SK-N-SH (cell line): Measurements from ENCODE around the gene ATP6V1B1.

Source experiments
- TCF12 ChIP-seq: IDR thresholded peaks from 2 replicates; pipeline ENCODE4 v1.4.0; 2012
- TF ChIP-seq, protein P1 (sequence below): IDR thresholded peaks from 2 replicates; pipeline ENCODE4 v1.4.0; 2012; ENCODE audit warnings: low read depth, borderline replicate concordance
- TF ChIP-seq, protein P2 (sequence below): fragments of 200-600 bp; sonication (generic); IDR thresholded peaks from 2 replicates; pipeline ENCODE4 v1.6.1; 2017; ENCODE audit warnings: antibody characterized with exemption, mild to moderate bottlenecking, moderate library complexity

DNA sequence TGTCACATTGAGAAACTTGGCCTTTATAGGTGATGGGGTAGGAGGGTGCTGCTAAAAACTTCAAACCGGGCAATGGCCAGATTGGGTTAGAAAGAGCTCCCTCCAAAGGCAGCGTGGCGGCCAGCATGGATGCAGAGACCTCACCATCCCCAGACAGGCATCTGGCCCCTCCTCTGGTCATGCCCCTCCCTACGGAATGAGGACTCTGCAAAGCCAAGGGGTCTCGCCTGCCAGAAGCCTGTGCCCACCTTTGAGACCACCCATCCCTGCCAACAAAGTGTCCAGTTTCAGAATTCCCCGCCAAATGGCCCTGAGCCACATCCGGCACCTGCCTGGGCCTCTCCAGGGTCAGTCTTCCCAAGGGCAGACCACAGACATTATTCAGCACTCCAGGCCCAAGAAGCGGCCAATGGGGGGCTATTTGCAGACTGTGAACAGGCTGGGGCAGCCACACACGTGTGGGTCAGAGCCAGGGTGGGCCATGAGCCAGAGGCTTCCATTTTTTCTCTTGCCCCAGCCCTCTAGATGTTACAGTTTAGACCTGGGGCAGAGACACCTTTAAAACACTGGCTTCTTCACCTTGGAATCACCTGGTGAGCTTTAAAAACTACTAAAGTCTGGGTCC, 4.2 kb upstream of the ATP6V1B1 start:
- TF ChIP-seq, protein P1, sequence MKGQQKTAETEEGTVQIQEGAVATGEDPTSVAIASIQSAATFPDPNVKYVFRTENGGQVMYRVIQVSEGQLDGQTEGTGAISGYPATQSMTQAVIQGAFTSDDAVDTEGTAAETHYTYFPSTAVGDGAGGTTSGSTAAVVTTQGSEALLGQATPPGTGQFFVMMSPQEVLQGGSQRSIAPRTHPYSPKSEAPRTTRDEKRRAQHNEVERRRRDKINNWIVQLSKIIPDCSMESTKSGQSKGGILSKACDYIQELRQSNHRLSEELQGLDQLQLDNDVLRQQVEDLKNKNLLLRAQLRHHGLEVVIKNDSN = no peak
- TF ChIP-seq, protein P2, sequence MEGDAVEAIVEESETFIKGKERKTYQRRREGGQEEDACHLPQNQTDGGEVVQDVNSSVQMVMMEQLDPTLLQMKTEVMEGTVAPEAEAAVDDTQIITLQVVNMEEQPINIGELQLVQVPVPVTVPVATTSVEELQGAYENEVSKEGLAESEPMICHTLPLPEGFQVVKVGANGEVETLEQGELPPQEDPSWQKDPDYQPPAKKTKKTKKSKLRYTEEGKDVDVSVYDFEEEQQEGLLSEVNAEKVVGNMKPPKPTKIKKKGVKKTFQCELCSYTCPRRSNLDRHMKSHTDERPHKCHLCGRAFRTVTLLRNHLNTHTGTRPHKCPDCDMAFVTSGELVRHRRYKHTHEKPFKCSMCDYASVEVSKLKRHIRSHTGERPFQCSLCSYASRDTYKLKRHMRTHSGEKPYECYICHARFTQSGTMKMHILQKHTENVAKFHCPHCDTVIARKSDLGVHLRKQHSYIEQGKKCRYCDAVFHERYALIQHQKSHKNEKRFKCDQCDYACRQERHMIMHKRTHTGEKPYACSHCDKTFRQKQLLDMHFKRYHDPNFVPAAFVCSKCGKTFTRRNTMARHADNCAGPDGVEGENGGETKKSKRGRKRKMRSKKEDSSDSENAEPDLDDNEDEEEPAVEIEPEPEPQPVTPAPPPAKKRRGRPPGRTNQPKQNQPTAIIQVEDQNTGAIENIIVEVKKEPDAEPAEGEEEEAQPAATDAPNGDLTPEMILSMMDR = no peak
- no peak for TF ChIP-seq TCF12
